HepG2 (cell line): ENCODE data around the gene ATAD2B. TPM values are rescaled to one million over a fixed set of nuclear protein-coding genes. Genes with fewer than 3 reads are reported as not detected.

Experiments
- FOXA3 ChIP-seq: IDR thresholded peaks from 2 replicates; pipeline ENCODE4 v1.6.1; 2016; ENCODE audit warnings: missing genetic modification reagents, missing compliant biosample characterization
- HDAC6 ChIP-seq: fragments of 200-600 bp; sonication (generic); IDR thresholded peaks from 2 replicates; pipeline ENCODE4 v1.7.0; 2017; ENCODE audit warnings: mild to moderate bottlenecking, antibody characterized with exemption, low read length, low read depth
- HMGA1 ChIP-seq: sonication (generic); formaldehyde crosslinking; conservative IDR thresholded peaks from 2 replicates; pipeline ENCODE4 v1.4.0; 2020; ENCODE audit warnings: missing genetic modification reagents
- IRF1 ChIP-seq: sonication (generic); formaldehyde crosslinking; IDR thresholded peaks from 2 replicates; pipeline ENCODE4 v1.4.0; 2020; ENCODE audit warnings: low read depth, mild to moderate bottlenecking, missing genetic modification reagents
- MAF1 ChIP-seq: sonication (generic); formaldehyde crosslinking; IDR thresholded peaks from 2 replicates; pipeline ENCODE4 v1.5.0; 2020; ENCODE audit warnings: missing genetic modification reagents, borderline replicate concordance
- MAFF ChIP-seq: IDR thresholded peaks from 2 replicates; pipeline ENCODE4 v1.6.1; 2011; ENCODE audit warnings: low read depth, low read length, improper control_type of control experiment
- MBD4 ChIP-seq: IDR thresholded peaks from 2 replicates; pipeline ENCODE4 v1.6.1; 2012; ENCODE audit warnings: low read length, inconsistent platforms, borderline replicate concordance
- NFE2 ChIP-seq: sonication (generic); formaldehyde crosslinking; IDR thresholded peaks from 2 replicates; pipeline ENCODE4 v1.4.0; 2020; ENCODE audit warnings: missing genetic modification reagents
- RAD21 ChIP-seq: fragments of 450-650 bp; formaldehyde crosslinking; IDR thresholded peaks from 2 replicates; pipeline ENCODE4 v1.5.0; 2020; ENCODE audit warnings: mild to moderate bottlenecking
- SRSF4 ChIP-seq: fragments of 200-400 bp; formaldehyde crosslinking; IDR thresholded peaks from one replicate; pipeline ENCODE4 v1.6.1; 2018; ENCODE audit warnings: mild to moderate bottlenecking, low read depth, low read length, moderate library complexity; ENCODE audit not compliant: poor library complexity, severe bottlenecking
- SRY ChIP-seq: sonication (generic); formaldehyde crosslinking; IDR thresholded peaks from 2 replicates; pipeline ENCODE4 v1.8.0; 2022; ENCODE audit warnings: mild to moderate bottlenecking, missing genetic modification reagents
- ZBTB14 ChIP-seq: sonication (generic); formaldehyde crosslinking; IDR thresholded peaks from 2 replicates; pipeline ENCODE4 v1.4.0; 2020; ENCODE audit warnings: missing genetic modification reagents
- ZBTB38 ChIP-seq: sonication (generic); formaldehyde crosslinking; IDR thresholded peaks from 2 replicates; pipeline ENCODE4 v1.5.1; 2020; ENCODE audit warnings: mild to moderate bottlenecking, missing genetic modification reagents
- ZNF20 ChIP-seq: sonication (generic); formaldehyde crosslinking; IDR thresholded peaks from 2 replicates; pipeline ENCODE4 v1.4.0; 2020; ENCODE audit warnings: mild to moderate bottlenecking, moderate library complexity, missing genetic modification reagents
- ZNF329 ChIP-seq: sonication (generic); formaldehyde crosslinking; IDR thresholded peaks from 2 replicates; pipeline ENCODE4 v1.9.0; 2021; ENCODE audit warnings: low read depth, mild to moderate bottlenecking, missing genetic modification reagents
- ZNF34 ChIP-seq: sonication (generic); formaldehyde crosslinking; IDR thresholded peaks from 2 replicates; pipeline ENCODE4 v1.4.0; 2020; ENCODE audit warnings: mild to moderate bottlenecking, missing genetic modification reagents, borderline replicate concordance
- ZNF383 ChIP-seq: sonication (generic); formaldehyde crosslinking; IDR thresholded peaks from 2 replicates; pipeline ENCODE4 v1.4.0; 2020; ENCODE audit warnings: missing genetic modification reagents, mild to moderate bottlenecking, borderline replicate concordance
- ZNF430 ChIP-seq: sonication (generic); formaldehyde crosslinking; IDR thresholded peaks from 2 replicates; pipeline ENCODE4 v1.9.0; 2021; ENCODE audit warnings: mild to moderate bottlenecking, missing genetic modification reagents
- ZNF484 ChIP-seq: sonication (generic); formaldehyde crosslinking; IDR thresholded peaks from 2 replicates; pipeline ENCODE4 v1.5.1; 2020; ENCODE audit warnings: mild to moderate bottlenecking, low read depth, missing genetic modification reagents, borderline replicate concordance
- polyA plus RNA-seq, 8 experiments: library from polyadenylated mRNA; depleted of rRNA in 3 of 8; stranded (reverse) in 7 of 8; unstranded in 1 of 8; fragments of >200 nt; fragmentation: Illumina TruSeq in 4 of 8; extraction: Trizol in 4 of 8; gene quantifications; 2 replicates each; pipeline versions ENCODE4 v1.2.1 to v1.2.3, GENCODE V29; 2011 to 2016; ENCODE audit warnings: low read depth in 4 of 8, missing spikeins in 1 of 8, mixed read lengths in 1 of 8; ENCODE audit not compliant: insufficient read depth in 1 of 8
- total RNA-seq, 5 experiments: library from RNA; depleted of rRNA; stranded (reverse); fragments of >200 nt; fragmentation: Illumina TruSeq; extraction: Trizol; gene quantifications; 2 replicates each; pipeline ENCODE4 v1.2.3, GENCODE V29; 2016; ENCODE audit warnings: low read depth in 1 of 5
- TF ChIP-seq, protein P1 (sequence below): sonication (generic); formaldehyde crosslinking; conservative IDR thresholded peaks from 2 replicates; pipeline ENCODE4 v1.8.1; 2023; ENCODE audit warnings: missing genetic modification reagents
- TF ChIP-seq, protein P2 (sequence below): sonication (generic); formaldehyde crosslinking; IDR thresholded peaks from 2 replicates; pipeline ENCODE4 v1.5.0; 2020; ENCODE audit warnings: missing genetic modification reagents, mild to moderate bottlenecking, borderline replicate concordance
- TF ChIP-seq, protein P3 (sequence below): IDR thresholded peaks from 2 replicates; pipeline ENCODE4 v1.6.1; 2016; ENCODE audit warnings: mild to moderate bottlenecking

The ATAD2B gene
- total and polyA plus RNA-seq, 2 of the 13 experiments (the other 11 are each of a cell fraction or from before 2014, with no cell fraction given), result 5.3 to 22.2 TPM

GRCh38 chr2:23926750-23927571, at the start of gene ATAD2B (continued):
- TF ChIP-seq ZNF383 (CRISPR knock-in tag) (no peak), MBD4 (no peak), MAF1 (no peak), MAFF (no peak), HMGA1 (no peak), ZBTB14 (peak; percentile 79), SRY (CRISPR knock-in tag) (no peak), RAD21 (CRISPR knock-in tag) (peak; percentile 99), FOXA3 (CRISPR knock-in tag) (peak; percentile 83), NFE2 (no peak), ZNF430 (CRISPR knock-in tag) (peak; percentile 89), ZBTB38 (CRISPR knock-in tag) (peak; percentile 96), ZNF484 (no peak), ZNF20 (CRISPR knock-in tag) (peak; percentile 92), IRF1 (0 out of 2 replicates have a peak, but pooled peaks have one; percentile 37), ZNF329 (CRISPR knock-in tag) (peak; percentile 81; the same call in 1 of the 2 replicates), HDAC6 (no peak), SRSF4 (no peak), ZNF34 (CRISPR knock-in tag) (no peak)
- TF ChIP-seq, protein P1, sequence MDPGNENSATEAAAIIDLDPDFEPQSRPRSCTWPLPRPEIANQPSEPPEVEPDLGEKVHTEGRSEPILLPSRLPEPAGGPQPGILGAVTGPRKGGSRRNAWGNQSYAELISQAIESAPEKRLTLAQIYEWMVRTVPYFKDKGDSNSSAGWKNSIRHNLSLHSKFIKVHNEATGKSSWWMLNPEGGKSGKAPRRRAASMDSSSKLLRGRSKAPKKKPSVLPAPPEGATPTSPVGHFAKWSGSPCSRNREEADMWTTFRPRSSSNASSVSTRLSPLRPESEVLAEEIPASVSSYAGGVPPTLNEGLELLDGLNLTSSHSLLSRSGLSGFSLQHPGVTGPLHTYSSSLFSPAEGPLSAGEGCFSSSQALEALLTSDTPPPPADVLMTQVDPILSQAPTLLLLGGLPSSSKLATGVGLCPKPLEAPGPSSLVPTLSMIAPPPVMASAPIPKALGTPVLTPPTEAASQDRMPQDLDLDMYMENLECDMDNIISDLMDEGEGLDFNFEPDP (CRISPR knock-in tag), result no peak; the same call in 1 of the 2 replicates
- TF ChIP-seq, protein P2, sequence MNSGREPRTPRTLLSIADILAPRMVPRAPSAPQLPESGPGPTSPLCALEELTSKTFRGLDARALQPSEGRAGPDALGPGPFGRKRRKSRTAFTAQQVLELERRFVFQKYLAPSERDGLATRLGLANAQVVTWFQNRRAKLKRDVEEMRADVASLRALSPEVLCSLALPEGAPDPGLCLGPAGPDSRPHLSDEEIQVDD (CRISPR knock-in tag), result peak; percentile 53; the same call in 1 of the 2 replicates
- TF ChIP-seq, protein P3, sequence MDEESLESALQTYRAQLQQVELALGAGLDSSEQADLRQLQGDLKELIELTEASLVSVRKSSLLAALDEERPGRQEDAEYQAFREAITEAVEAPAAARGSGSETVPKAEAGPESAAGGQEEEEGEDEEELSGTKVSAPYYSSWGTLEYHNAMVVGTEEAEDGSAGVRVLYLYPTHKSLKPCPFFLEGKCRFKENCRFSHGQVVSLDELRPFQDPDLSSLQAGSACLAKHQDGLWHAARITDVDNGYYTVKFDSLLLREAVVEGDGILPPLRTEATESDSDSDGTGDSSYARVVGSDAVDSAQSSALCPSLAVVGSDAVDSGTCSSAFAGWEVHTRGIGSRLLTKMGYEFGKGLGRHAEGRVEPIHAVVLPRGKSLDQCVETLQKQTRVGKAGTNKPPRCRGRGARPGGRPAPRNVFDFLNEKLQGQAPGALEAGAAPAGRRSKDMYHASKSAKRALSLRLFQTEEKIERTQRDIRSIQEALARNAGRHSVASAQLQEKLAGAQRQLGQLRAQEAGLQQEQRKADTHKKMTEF (CRISPR knock-in tag), result peak; percentile 90
